ENCODE measurements around the gene RNPS1. TPM values are rescaled to one million over a fixed set of nuclear protein-coding genes. Genes with fewer than 3 reads are reported as not detected.

Gene RNPS1
- total and polyA plus RNA-seq, 7 experiments from 2014 or later: 136 to 293 (median 220) TPM

DNA sequence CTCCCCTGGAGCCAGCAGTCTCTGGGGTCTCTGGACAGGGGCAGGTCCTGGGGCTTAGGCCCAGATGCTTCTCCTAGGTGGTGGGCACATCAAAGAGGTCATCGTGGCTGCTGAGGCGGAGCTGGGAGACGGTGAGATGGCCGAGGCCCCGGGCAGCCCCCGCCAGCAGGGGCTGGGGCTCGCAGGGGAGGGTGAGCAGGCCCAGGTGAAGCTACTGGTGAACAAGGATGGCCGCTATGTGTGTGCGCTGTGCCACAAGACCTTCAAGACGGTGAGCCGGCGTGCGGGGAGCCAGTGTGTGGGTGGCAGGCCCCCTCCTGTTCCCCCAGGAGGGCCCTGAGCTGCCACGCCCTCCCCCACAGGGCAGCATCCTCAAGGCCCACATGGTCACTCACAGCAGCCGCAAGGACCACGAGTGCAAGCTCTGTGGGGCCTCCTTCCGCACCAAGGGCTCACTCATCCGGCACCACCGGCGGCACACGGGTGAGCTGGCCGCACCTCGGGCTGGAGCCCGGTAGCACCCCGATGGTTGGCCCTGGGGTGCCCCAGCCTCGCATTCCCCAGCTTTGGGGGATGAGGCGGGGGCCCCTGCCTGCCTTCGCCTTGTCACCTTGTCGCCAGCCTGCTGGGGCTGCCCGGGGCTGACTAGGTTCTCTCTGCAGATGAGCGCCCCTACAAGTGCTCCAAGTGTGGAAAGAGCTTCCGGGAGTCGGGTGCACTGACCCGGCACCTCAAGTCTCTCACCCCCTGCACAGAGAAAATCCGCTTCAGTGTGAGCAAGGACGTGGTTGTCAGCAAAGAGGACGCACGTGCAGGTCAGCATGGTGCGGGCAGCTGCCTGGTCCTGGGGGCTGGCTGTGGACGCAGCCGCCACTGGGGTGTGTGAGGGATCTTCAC, 35.6 kb downstream of the RNPS1 start:
- Histone ChIP-seq H3K4me3 (ENCODE audit: low read length) (no peak overlapping the region), H3K27ac (ENCODE audit: low read depth, low read length) (no peak overlapping the region), H3K9me3 (ENCODE audit: control insufficient read depth in 2 of 3, low read length in 3 of 3) (no peaks in the 10 kb centered on the region), H3K27me3 (ENCODE audit: control insufficient read depth in 2 of 2, insufficient read depth in 2 of 2, low read length in 2 of 2) (no peaks in the 10 kb centered on the region), H3K4me1 (ENCODE audit: control insufficient read depth in 2 of 2, insufficient read depth in 2 of 2, low read length in 2 of 2) (no peaks in the 10 kb centered on the region), H3K36me3 (ENCODE audit: control insufficient read depth in 2 of 3, insufficient read depth in 3 of 3, low read length in 3 of 3) (peaks cover 0 to 82% (median 15%) of the 10 kb centered on the region in 3 experiments)
- ATAC-seq: no peak
- Mint-ChIP-seq H3K36me3 (peaks cover 0 to 33% (median 7%) of the 10 kb centered on the region in 5 donors), H3K4me3 (no peak overlapping the region), H3K27ac (no peak overlapping the region), H3K27me3 (no peaks in the 10 kb centered on the region), H3K9me3 (no peaks in the 10 kb centered on the region), H3K4me1 (peaks cover 0 to 6% (median 0%) of the 10 kb centered on the region in 7 donors)
- ChIA-PET CTCF (no interaction called here), POLR2A (no interaction called here)
- intact Hi-C loops (cut with micrococcal nuclease): no loop called here
- no peak for DNase-seq

DNA sequence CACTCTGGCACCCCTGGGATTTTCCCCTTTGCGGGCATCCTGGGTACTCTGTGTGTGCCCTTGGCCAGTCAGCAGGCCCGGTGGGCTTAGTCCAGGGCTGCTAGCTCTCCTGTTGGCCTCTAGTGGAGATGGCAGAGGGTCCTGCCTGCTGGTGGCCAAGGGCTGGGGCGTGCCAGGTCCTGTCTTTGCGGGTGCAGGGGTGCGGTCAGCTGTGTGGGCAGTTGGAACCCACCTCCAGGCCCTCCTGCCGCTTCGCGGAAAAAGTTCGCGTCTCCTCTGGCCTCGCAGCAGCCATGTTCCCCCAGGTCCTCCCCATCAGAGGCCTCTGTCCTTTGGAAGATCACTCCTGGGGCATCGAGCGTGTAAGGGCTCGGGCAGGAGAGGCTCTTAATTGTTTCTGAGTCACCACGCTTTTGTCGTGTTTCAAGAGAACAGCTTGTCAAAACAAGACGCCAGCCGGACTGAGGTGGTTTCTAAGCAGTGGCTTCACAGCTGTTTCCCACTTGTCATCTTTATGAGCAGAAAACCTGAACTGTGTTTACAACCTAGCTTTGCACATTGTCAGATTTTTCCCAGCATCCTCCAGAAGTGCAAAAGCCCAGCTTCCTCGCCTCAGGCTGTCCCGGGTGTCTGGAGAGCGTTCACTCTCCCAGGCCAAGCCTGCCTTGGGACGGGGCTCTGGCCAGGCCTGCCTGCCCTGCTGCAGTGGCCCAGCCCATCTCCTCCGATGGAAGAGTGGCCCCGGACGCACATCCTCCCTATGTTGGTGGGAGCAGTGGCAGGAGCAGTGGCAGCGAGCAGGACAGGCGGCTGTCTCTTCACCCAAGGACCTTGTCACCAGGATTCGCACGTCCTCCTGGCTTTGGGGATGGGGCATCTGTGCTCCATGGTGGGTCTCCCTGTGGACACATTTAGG, 36.7 kb downstream of the RNPS1 start:
- no peak overlapping the region for H3K27ac Mint-ChIP-seq
- ATAC-seq: no peak
- H3K36me3 Mint-ChIP-seq: peaks cover 0 to 33% (median 7%) of the 10 kb centered on the region in 5 donors
- DNase-seq: no peak
- H3K4me1 Mint-ChIP-seq: peaks cover 0 to 14% (median 4%) of the 10 kb centered on the region in 7 donors
- Histone ChIP-seq H3K9me3 (ENCODE audit: control insufficient read depth in 2 of 3, low read length in 3 of 3) (no peaks in the 10 kb centered on the region), H3K4me1 (ENCODE audit: control insufficient read depth in 2 of 2, insufficient read depth in 2 of 2, low read length in 2 of 2) (no peaks in the 10 kb centered on the region), H3K27me3 (ENCODE audit: control insufficient read depth in 2 of 2, insufficient read depth in 2 of 2, low read length in 2 of 2) (no peaks in the 10 kb centered on the region), H3K27ac (ENCODE audit: low read depth, low read length) (no peak overlapping the region), H3K36me3 (ENCODE audit: control insufficient read depth in 2 of 3, insufficient read depth in 3 of 3, low read length in 3 of 3) (peaks cover 0 to 90% (median 15%) of the 10 kb centered on the region in 3 experiments), H3K4me3 (ENCODE audit: low read length) (no peak overlapping the region)
- H3K9me3 Mint-ChIP-seq: no peaks in the 10 kb centered on the region
- POLR2A ChIA-PET: interaction anchor here (1.3 kb wide), 1 partner anchor 19 kb away, joined by 4 read pairs; no protein-coding TSS in a partner anchor
- H3K27me3 Mint-ChIP-seq: no peaks in the 10 kb centered on the region
- intact Hi-C loops (cut with micrococcal nuclease): no loop called here
- CTCF ChIA-PET: interaction anchor here (0.6 to 0.8 kb wide), 2 partner anchors 16 to 35 kb away, joined by 3 read pairs; no protein-coding TSS in a partner anchor
- no peak overlapping the region for H3K4me3 Mint-ChIP-seq

DNA sequence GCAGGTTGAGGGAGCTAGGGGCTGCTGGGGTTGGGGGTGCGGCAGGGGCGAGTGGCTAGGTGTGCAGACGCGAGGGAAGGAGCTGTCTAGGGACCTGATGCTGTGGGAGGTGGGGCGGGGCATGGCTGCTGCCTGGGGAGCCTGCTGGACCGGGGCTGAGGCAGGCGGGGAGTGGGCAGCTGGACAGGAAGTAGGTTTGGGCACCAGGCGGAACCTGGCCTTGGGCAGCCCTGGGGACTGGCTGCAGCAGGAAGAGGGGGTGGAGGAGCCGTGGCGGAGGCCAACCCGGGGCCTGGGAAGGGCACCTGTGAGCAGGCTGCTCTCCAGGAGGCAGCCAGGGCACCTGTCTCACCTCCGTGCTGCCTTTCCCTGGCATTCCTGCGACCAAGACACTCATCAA, 37.5 kb downstream of the RNPS1 start:
- H3K36me3 Mint-ChIP-seq: peaks cover 0 to 28% (median 5%) of the 10 kb centered on the region in 5 donors
- no peak overlapping the region for H3K27ac ChIP-seq (ENCODE audit: low read depth, low read length)
- ATAC-seq (no peak), DNase-seq (no peak)
- intact Hi-C loops (cut with micrococcal nuclease): no loop called here
- peaks cover 0 to 87% (median 15%) of the 10 kb centered on the region in 3 experiments for H3K36me3 ChIP-seq (ENCODE audit: control insufficient read depth in 2 of 3, insufficient read depth in 3 of 3, low read length in 3 of 3)
- no peaks in the 10 kb centered on the region for H3K4me1 ChIP-seq (ENCODE audit: control insufficient read depth in 2 of 2, insufficient read depth in 2 of 2, low read length in 2 of 2)
- H3K9me3 Mint-ChIP-seq: no peaks in the 10 kb centered on the region
- ChIA-PET POLR2A (interaction anchor here (1.3 kb wide), 1 partner anchor 20 kb away, joined by 4 read pairs; no protein-coding TSS in a partner anchor), CTCF (interaction anchor here (0.6 kb wide), 1 partner anchor 34 kb away, joined by 3 read pairs; no protein-coding TSS in a partner anchor)
- H3K4me3 ChIP-seq (ENCODE audit: low read length): no peak overlapping the region
- H3K9me3 ChIP-seq (ENCODE audit: control insufficient read depth in 2 of 3, low read length in 3 of 3): no peaks in the 10 kb centered on the region
- H3K4me3 Mint-ChIP-seq: no peak overlapping the region
- H3K27me3 ChIP-seq (ENCODE audit: control insufficient read depth in 2 of 2, insufficient read depth in 2 of 2, low read length in 2 of 2): no peaks in the 10 kb centered on the region
- no peak overlapping the region for H3K27ac Mint-ChIP-seq
- no peaks in the 10 kb centered on the region for H3K27me3 Mint-ChIP-seq
- peaks cover 0 to 17% (median 9%) of the 10 kb centered on the region in 7 donors for H3K4me1 Mint-ChIP-seq

GRCh38 chr16:2229632-2230250, 38.2 kb downstream of the RNPS1 start:
- no peak overlapping the region for H3K27ac ChIP-seq (ENCODE audit: low read depth, low read length)
- ATAC-seq: no peak
- H3K36me3 ChIP-seq (ENCODE audit: control insufficient read depth in 2 of 3, insufficient read depth in 3 of 3, low read length in 3 of 3): peaks cover 0 to 81% (median 15%) of the 10 kb centered on the region in 3 experiments
- Mint-ChIP-seq H3K36me3 (peaks cover 0 to 26% (median 3%) of the 10 kb centered on the region in 5 donors), H3K4me3 (no peak overlapping the region), H3K9me3 (no peaks in the 10 kb centered on the region), H3K4me1 (peaks cover 0 to 17% (median 12%) of the 10 kb centered on the region in 7 donors), H3K27ac (peak overlapping the region in 1 of 9 donors; percentile 41), H3K27me3 (no peaks in the 10 kb centered on the region)
- H3K4me3 ChIP-seq (ENCODE audit: low read length): no peak overlapping the region
- ChIA-PET CTCF (no interaction called here), POLR2A (no interaction called here)
- peaks cover under 1 to 2% of the 10 kb centered on the region in 2 donors for H3K4me1 ChIP-seq (ENCODE audit: control insufficient read depth in 2 of 2, insufficient read depth in 2 of 2, low read length in 2 of 2)
- no peaks in the 10 kb centered on the region for H3K27me3 ChIP-seq (ENCODE audit: control insufficient read depth in 2 of 2, insufficient read depth in 2 of 2, low read length in 2 of 2)
- intact Hi-C loops (cut with micrococcal nuclease): loop anchor here (10.0 kb wide), 2 partner anchors 235 to 285 kb away; partner anchors contain the start of gene ATP6V0C (in 1 of the 2)
- no peak for DNase-seq
- H3K9me3 ChIP-seq (ENCODE audit: control insufficient read depth in 2 of 3, low read length in 3 of 3): no peaks in the 10 kb centered on the region

DNA sequence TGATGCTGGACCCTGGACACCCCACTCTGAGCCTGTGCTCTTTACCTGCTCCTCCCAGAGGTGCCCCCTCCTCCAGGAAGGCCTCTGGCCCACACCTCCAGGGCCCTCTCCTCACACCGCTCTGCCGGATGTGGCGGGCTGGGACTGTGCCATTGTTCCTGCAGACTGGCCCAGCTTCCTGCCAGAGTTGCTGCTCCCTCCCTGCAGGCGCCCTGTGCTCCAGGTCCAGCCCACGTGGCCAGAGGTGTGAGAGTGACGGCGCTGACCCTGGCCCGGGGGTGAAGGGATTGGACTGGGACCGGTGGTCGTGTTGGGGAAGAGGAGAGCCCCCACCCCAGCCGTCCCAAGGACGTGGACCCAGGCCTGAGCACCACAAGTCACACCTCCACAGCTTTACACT, 38.8 kb downstream of the RNPS1 start:
- H3K27me3 ChIP-seq (ENCODE audit: control insufficient read depth in 2 of 2, insufficient read depth in 2 of 2, low read length in 2 of 2): no peaks in the 10 kb centered on the region
- H3K27ac ChIP-seq (ENCODE audit: low read depth, low read length): no peak overlapping the region
- intact Hi-C loops (cut with micrococcal nuclease): loop anchor here (10.0 kb wide), 2 partner anchors 234 to 286 kb away; partner anchors contain the start of gene ATP6V0C (in 1 of the 2)
- peaks cover 7 to 8% of the 10 kb centered on the region in 2 donors for H3K4me1 ChIP-seq (ENCODE audit: control insufficient read depth in 2 of 2, insufficient read depth in 2 of 2, low read length in 2 of 2)
- Mint-ChIP-seq H3K4me3 (no peak overlapping the region), H3K27me3 (no peaks in the 10 kb centered on the region), H3K36me3 (peaks cover 0 to 23% (median 3%) of the 10 kb centered on the region in 5 donors), H3K4me1 (peaks cover 0 to 24% (median 19%) of the 10 kb centered on the region in 7 donors), H3K9me3 (no peaks in the 10 kb centered on the region), H3K27ac (no peak overlapping the region)
- ATAC-seq (no peak), DNase-seq (no peak)
- ChIA-PET POLR2A (no interaction called here), CTCF (no interaction called here)
- H3K9me3 ChIP-seq (ENCODE audit: control insufficient read depth in 2 of 3, low read length in 3 of 3): no peaks in the 10 kb centered on the region
- H3K4me3 ChIP-seq (ENCODE audit: low read length): no peak overlapping the region
- peaks cover 0 to 75% (median 15%) of the 10 kb centered on the region in 3 experiments for H3K36me3 ChIP-seq (ENCODE audit: control insufficient read depth in 2 of 3, insufficient read depth in 3 of 3, low read length in 3 of 3)

All from naive thymus-derived CD4-positive, alpha-beta T cell (primary cell).